AG08395 (cell line): ENCODE measurements around the gene NCR3LG1.

Experiments
- DNase-seq: peaks from one replicate; pipeline ENCODE4 v3.0.0; 2012; ENCODE audit warnings: mixed read lengths, low spot score

Gene NCR3LG1

DNA sequence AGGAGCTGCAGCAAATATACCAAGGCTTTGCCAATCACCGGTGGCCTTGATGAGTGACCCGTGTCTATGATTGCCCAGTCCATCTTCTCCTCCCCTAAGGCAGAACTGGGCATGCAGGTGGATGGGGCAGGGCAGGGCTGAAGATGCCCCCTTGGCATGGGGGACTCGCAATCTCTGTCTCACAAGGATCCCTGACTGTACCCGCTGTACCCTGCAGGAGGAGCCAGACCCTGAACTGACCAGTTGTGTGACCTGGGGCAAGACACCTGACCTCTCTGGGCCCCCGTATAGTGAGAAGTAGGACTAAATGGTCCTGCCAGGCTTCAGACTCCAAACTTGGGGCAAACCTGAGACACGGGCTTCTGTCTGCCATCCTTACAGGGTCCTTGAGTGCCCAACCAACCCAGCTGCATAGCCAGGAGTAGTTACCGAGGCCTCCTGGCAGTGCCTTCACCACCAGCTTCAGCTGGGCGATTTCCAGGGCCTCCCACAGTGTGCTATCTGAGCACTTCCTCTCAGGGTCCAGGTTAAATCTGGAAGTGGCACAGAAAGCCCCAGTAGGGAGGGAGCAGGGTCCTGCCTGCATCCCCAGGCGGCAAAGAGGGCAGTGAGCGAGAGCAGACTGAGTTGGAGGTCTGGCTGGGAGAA lies 43.3 kb downstream of the NCR3LG1 start:
- no peak for DNase-seq

DNA sequence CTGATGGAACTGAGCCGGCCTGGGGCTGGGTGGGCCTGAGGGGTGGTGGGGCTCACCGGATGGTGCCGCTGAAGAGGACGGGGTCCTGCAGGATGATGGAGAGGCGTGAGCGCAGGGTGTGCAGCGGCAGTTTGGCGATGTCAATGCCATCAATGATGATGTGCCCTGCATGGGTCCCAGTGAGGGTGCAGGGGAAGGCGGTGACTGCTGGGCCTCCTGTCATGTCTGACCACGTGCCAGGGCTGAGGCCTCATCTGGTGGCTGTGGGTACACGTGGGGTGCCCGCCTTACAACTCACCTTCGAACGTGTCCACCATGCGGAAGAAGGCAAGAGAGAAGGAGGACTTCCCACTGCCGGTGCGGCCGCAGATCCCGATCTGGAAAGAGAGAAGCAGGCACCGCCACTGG lies 44.0 kb downstream of the NCR3LG1 start:
- DNase-seq = no peak

DNA sequence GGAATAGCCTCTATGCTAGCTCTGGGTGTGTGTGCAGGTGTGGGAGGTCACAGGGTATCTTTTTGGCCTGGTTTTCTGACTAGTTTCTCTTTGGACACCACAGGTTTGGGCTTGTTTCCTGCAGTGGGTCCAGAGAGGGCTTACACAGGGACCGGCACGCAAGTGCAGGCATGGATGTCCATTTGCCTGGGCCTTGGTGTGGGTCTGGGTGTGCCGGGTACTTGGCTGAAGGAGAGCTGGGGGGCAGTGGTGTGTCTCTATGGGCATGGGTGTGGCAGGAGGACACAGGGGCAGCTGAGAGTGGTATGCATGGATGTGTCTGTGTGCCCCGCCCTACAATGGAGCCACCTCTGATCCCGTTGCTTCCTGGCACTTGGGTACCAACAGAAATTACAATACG lies 44.4 kb downstream of the NCR3LG1 start:
- no peak for DNase-seq

DNA sequence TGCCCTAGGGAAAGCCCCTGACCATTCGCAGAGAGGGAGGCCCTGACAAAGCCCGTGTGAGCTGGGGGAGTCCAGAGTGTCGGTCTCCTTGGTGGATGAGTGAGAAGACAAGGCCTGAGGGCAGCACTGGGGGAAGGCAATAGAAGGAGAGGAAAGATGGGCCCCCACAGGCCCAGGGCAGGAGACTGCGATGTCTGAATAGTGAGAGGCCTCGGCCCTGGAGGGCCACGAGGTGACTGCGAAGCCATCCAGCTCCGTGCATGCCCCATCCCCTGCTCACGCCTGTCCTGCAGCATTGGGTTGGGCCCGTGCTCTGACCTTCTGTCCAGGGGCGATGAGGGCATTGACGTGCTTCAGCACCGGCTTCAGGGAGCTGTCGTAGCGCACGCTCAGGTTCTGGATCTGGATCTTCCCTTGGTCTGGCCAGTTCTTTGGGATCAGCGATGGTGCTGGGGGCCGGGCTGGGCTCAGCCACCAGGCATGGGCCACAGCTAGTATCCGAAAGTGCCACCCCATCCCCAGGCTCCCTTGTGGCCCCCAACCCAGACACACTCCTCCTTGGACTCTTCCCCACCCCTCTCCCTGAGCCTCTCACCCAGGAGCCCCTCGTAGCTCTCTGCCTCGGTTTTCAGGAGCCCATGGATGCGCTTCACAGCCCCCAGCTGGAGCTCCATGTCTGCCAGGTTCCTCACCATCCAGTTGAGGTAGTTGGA lies 45.2 kb downstream of the NCR3LG1 start:
- DNase-seq = no peak

DNA sequence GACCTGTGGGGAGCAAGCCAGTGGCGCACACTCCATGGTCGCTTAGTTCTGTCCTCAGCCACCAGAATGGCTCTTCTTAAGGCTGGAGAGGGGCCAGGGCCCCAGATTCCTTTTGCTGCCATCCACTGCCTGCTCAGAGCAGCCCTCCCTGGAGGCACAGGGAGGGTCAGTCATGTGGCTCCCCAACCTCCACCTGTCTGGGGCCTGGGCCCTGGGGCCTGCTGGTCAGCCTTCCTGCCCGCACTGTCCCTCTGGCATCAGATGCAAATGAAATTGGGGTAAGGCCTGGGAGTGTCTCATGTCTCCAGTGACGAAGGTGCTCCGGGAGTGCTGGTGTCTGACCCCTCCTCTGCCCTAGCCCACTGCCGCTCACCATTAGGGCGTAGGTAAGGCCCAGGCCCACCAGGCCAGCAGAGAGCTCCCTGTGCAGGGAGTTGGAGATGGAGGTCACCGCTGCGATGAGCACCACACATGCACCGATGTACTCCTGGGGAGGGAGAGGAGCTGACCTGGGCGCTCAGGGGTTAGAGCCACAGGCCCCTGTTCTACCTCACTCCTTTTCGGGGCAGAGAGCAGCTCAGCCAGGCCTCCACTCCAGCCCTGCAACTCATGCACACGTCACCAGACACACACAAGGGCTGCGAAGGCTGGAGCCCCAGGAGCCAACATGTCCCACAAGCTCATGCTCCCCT lies 45.9 kb downstream of the NCR3LG1 start:
- no peak for DNase-seq

DNA sequence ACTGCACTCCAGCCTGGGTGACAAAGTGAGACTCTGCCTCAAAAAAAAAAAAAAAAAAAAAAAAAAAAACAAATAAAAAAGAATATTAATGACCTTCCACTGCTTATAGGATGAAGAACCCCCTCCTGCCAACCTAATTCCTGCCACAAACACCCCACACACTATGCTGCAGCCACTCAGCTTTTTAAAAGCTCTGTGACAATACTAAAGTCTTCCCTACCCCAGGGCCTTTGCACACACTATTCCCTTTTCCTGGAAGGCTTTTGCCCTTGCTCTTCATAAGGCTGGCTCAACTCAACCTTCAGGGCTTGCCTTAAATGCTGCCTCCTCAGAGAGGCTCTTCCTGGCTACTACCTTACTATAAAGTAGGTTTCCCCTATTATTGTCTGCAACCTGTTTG lies 47.6 kb downstream of the NCR3LG1 start:
- no peak for DNase-seq

DNA sequence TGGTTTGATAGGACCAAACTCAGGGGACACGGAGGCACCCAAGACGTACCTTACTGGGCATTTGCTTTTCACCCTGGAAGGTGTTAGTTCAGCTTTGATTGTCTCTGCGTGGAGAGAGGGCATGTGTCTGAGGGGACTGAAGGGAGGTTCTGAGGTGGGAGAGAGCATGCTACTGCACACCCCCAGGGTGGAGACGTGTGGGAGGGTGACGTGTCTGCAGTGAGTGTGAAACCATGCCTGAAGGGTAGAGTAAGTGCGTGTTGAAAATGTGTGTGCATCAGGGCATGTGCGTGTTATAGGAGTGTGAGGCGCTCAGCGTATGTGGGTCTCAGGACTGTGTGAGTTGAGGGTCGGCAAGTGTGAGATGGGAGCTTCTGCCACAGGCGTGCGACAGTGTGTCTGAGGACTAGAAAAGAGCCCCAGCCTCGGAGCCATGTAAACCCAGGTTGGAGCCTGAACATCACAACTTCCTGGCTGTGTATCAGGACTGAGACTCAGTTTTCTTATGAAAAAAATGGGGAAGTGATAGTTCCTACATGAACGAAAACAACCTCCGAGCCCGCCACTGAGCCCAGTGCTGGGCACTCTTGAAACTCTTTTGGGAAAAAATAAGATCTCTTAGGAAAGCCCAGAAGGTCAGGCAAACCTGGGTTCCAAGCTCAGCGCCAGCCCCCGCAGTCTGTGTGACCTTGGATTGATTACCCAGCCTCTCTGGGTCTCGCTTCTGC lies 48.6 kb downstream of the NCR3LG1 start:
- no peak for DNase-seq

DNA sequence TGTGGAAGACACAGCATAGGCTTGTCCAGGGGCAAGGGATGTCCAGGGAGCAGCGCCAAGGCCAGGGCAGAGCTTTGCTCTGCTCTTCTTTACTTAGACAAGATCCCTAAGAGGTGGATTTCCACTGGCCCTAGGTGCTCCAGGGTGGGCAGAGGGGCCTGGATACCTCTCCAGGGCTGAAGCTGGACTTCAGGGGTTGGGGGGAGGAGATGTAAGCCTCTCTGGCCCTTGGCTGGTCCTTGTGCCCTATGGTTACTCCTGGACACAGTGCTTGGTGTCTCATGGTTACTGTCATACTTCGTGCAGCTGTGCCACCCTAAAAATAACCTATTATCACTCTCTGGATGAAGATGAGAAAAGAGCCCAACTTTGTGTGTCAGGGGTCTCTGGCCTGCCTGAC lies 49.7 kb downstream of the NCR3LG1 start:
- no peak for DNase-seq

DNA sequence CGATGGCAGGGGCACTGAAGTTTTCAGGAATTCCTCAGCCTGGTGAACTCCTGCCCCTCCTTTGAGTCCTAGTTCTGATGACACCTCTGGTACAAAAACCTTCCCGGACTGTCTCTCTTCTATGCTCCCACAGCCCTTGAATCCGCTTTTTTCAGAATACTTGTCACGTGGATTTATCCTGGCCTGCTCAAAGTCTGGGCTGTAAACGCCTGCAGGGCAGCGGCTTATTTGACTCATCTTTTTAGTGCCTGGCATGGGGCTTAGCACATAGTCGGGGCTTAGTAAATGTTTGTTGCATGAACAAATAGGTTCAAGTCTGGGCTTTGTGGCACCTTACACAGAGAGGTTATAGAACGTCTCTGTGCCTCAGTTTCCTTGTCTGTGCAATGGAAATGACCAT lies 50.2 kb downstream of the NCR3LG1 start:
- DNase-seq = no peak

DNA sequence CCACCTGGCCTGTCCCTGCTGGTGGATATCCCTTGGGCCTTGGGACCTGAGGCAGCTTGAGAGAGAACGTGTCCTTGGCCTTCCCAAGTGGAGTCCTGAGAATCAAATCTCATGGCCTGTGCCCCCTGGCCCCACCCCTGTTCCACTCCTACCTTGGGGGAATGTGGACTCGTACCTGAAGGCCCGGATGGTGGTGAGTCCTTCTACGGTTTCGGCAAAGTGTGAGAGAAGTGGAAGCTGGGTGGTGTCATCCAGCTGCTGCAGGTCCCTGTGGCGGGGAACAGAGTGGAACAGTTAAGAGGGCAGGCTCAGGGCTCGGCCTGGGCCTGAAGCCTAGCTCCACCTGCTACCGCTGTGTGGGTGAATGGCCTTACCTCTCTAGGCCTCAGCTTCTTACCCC lies 50.9 kb downstream of the NCR3LG1 start:
- no peak for DNase-seq

DNA sequence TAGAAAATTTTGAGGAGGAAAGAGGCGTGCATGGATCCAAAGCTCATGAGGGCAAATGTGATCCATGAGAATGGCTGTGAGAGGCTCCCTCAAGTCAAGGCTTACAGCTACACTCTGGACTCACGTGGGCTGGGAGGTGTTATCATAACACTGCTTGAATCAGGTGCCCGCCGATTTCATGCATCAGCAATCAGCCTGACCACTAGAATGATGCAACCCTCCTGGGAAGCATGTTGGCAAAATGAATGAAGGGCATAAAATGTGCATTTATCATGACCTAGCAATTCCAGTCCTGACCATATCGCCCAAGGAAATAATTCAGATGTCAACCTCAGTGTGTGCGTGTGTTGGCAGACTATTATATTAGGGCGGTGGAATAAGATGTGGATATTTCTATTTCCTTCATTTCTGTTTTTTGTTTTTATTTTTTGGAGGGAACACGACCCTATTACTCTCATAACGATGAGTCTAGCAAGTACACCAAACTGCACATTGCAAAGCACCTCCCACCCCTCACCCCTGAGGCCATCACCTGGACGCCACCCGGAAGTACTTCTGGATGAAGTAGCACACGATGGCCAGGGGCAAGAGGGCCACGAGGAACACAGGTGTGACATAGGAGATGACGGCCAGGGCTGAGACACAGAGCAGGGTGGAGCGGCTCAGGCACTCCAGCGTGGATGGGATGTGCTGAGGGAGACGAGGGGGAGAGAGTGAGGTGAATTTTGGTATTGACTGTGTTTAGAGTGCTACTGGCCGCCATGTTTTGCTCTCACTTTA lies 52.6 kb downstream of the NCR3LG1 start:
- DNase-seq = no peak

DNA sequence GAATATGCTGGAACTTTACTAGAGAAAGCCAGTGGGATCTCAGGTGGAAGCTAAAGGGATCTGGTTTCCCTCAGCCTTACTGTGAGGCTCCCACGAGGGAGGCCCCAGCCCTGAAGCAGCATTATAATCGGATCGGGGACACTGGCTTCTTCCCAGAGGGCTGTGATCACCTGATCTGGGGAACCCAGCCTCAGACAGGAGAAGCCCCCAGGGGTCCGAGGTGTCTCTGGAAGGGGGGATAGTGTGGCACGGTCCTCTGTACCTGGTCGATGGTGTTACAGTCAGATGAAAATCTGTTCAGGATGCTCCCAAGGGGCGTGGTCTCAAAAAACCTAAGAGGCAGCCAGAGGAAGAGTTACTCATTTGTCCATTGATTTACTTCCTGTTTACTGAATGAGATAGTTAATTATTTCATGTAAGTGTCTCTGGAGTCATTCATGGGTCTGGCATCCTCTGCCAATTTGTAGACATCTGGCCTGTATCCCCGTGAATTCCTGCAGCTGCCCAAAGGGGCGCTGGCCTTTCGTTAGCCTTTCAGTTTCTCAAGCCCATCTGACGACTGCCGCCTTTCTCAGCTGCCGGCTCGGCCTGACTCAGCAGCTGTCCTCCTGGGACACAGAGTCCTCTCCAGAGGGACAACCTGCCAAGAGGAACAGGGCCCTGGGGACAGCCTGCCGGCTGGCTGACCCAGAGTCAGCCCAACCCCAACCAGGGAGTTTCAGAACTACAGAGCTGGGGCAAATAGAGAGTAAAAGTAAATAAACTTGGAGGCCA lies 53.8 kb downstream of the NCR3LG1 start:
- peak; percentile 73 for DNase-seq

DNA sequence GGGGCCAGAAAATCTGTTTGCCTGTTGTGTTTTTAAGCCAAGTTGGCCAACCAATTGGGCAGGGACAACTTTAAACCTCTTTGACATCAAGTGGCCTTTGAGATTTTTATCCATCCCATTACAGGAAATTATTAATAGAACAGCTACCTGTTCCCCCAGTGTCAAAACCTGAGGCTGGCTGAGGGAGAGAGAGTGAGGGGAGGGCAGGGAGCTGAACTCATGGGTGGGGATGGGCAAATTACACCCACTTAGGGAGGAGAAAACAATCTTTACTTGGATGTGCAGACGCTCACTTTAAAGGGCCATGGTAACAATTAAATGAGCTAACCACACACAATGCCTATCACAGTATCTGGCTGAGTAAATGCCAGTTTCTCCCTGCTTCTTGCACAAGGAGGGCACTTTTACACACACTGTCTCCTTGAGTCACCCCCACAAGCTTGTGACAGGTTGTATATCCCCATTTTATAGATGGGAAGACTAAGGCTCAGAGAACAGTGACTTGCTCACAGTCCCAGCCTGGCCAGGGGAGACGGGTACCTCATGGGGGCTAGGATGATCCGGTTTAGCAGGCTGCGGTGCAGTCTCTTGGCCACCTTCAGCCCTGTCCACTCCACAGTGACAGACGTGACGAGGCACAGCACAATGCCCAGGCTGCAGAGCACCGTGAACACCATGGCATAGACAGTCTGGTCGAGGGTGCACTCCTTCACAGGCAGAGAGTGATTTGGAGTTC lies 54.6 kb downstream of the NCR3LG1 start:
- DNase-seq = no peak

DNA sequence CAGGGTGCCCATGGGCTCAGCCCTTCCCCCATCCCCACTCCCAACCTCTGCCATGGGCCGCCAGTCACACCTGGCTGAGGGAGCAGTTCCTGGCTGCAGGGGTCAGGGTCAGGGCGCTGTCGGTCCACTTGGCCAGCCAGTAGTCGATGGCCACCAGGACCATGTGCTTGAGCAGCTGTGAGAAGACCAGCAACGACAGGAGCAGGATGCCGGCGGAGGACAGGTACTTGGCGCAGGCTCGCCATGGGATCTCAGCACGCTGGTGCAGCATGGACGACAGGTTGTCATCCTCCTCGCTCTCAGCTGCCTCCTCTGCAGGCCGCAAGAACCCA lies 55.2 kb downstream of the NCR3LG1 start:
- DNase-seq = no peak

DNA sequence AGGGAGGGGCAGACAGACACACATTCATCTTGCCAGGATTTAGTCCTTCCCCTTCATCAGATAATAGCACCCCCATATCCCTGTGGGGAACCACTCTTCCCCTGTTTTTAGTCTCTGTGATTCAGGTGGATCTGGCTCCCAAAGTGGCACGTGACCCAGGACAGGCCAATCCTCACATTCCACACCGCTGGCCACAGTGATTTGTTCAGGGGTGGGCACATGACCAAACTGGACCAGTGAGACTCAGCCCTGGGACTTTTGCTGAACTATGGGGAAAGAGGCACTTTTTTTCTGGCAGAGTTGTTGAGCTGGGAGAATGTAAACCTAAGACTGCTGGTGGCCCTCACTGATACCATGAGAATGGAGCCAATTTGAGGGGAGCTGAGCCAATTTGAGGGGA lies 56.0 kb downstream of the NCR3LG1 start:
- DNase-seq = no peak

DNA sequence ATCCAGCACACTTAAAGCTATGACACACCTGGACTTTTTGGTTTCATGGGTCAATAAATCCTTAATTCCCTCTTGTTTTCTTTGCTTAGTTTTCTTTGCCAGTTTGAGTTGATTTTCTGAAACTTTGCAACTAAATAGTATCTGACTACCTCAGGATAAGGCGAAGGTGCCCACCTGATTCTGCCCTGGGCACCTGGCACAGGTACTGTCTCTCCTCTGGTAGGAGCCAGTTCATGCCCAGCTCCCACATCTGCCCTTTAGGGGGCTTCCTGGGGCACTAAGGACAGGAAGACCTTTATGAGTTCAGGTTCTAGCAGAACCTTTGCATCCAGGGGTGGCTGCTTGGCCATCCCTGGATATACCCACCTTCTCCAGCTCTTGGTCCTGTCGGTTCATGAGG lies 56.4 kb downstream of the NCR3LG1 start:
- no peak for DNase-seq

DNA sequence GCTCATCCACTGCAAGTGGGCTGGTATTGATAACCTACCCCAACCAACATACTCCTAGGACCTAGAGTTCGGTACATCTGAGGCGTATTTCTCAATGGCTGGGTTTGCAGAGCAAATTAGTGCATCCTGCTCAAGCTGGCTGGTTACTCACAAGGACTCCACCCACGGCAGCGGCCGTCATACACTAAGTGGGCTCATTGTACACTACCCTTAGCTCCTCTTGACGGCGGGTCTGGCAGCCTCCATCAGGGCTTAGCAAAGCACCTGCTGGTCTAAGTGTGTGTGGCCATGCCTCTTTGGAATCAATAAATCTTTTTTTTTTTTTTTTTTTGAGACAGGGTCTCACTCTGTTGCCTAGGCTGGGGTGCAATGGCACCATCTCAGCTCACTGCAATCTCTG lies 57.0 kb downstream of the NCR3LG1 start:
- no peak for DNase-seq

DNA sequence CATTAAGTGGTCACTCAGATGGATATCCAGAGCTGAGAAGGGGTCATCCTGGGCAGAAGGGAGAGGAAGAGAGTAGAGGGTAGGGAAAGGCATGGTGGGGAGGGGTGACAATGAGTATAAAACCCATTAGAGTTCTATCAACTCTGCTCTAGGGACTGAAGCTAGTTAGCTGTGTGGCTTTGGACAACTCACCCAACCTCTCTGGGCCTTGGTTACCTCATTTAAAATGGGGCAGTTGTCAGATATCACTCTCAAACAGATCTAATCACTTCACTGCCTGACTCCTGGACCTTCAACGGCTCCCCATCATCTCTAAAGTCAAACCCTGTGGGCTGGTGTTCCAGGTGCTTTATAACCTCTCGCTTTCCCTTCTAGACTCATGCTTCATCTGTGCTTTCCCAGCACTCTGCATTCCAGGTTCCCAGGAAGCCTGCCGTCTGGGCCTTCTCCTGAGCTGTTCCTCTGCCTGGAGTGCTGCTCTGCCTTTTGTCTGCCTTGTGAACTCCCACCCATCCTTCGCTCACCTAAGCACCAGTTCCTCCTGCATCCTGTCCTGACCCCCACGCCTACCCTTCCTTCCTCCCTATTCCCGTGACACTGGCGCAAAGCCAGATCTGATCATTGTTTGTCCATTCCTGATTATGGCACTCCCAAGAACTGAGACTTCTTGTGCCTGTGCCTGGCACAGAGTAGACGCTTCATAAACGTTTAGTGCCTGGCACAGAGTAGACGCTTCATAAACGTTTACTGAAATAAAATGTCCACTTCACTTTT lies 59.2 kb downstream of the NCR3LG1 start:
- no peak for DNase-seq

DNA sequence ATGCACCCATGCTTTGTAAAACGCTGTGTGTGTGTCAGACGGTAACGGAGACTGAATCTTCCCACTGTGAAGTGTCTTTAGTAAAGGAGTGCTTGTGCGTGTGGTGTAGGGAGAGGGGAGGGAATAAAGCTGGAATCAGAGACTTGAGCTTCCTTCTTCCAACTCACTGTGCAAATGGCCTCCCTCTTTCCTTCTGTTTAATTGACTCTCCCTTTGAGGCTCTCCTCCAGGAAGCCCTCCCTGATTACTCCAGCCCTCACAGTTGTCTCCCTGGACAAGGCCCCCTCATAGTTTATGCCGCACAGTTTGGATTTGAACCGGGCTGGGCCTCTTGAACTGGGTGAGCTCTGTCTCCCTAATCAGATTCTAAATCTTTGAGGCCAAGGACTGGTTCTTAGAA lies 59.8 kb downstream of the NCR3LG1 start:
- DNase-seq = no peak
